HepG2 (cell line): Measurements from ENCODE around the gene SHE. TPM values are rescaled to one million over a fixed set of nuclear protein-coding genes. Genes with fewer than 3 reads are reported as not detected.
A peak's percentile ranks its signal among the peaks of the same experiment; 100 is the strongest.

Experiments used
- E2F2 ChIP-seq: sonication (generic); formaldehyde crosslinking; IDR thresholded peaks from 2 replicates; pipeline ENCODE4 v1.4.0; 2020; ENCODE audit warnings: missing genetic modification reagents, borderline replicate concordance
- EHMT2 ChIP-seq: fragments of 200-600 bp; sonication (generic); IDR thresholded peaks from 2 replicates; pipeline ENCODE4 v1.7.0; 2017; ENCODE audit warnings: antibody characterized with exemption, low read depth, low read length, borderline replicate concordance
- ETV5 ChIP-seq: IDR thresholded peaks from 2 replicates; pipeline ENCODE4 v1.6.1; 2018; ENCODE audit warnings: missing biosample characterization, missing genetic modification reagents, inconsistent platforms, borderline replicate concordance
- HDAC1 ChIP-seq: sonication (generic); formaldehyde crosslinking; IDR thresholded peaks from 2 replicates; pipeline ENCODE4 v1.5.1; 2020; ENCODE audit warnings: mild to moderate bottlenecking, missing genetic modification reagents
- IRF1 ChIP-seq: sonication (generic); formaldehyde crosslinking; IDR thresholded peaks from 2 replicates; pipeline ENCODE4 v1.4.0; 2020; ENCODE audit warnings: low read depth, mild to moderate bottlenecking, missing genetic modification reagents
- ISL2 ChIP-seq: sonication (generic); formaldehyde crosslinking; IDR thresholded peaks from 2 replicates; pipeline ENCODE4 v1.5.0; 2020; ENCODE audit warnings: missing genetic modification reagents
- JUNB ChIP-seq: sonication (generic); formaldehyde crosslinking; IDR thresholded peaks from 2 replicates; pipeline ENCODE4 v1.8.0; 2022; ENCODE audit warnings: missing genetic modification reagents, mild to moderate bottlenecking, borderline replicate concordance
- MTF1 ChIP-seq: sonication (generic); formaldehyde crosslinking; IDR thresholded peaks from 2 replicates; pipeline ENCODE4 v1.5.0; 2020; ENCODE audit warnings: missing genetic modification reagents
- RORA ChIP-seq: sonication (generic); formaldehyde crosslinking; IDR thresholded peaks from 2 replicates; pipeline ENCODE4 v1.5.0; 2020; ENCODE audit warnings: mild to moderate bottlenecking, missing genetic modification reagents, moderate library complexity
- TAF1 ChIP-seq: sonication (generic); formaldehyde crosslinking; IDR thresholded peaks from 2 replicates; pipeline ENCODE4 v1.4.0; 2020; ENCODE audit warnings: missing genetic modification reagents
- TBP ChIP-seq: sonication (generic); formaldehyde crosslinking; IDR thresholded peaks from 2 replicates; pipeline ENCODE4 v1.5.0; 2020; ENCODE audit warnings: missing genetic modification reagents
- ZC3H4 ChIP-seq: sonication (generic); formaldehyde crosslinking; IDR thresholded peaks from 2 replicates; pipeline ENCODE4 v1.4.0; 2020; ENCODE audit warnings: missing genetic modification reagents, borderline replicate concordance
- ZFP90 ChIP-seq: sonication (generic); formaldehyde crosslinking; IDR thresholded peaks from 2 replicates; pipeline ENCODE4 v1.8.0; 2022; ENCODE audit warnings: missing genetic modification reagents, mild to moderate bottlenecking, inconsistent platforms, borderline replicate concordance
- ZGPAT ChIP-seq: IDR thresholded peaks from 2 replicates; pipeline ENCODE4 v1.6.1; 2016; ENCODE audit warnings: mild to moderate bottlenecking
- ZHX2 ChIP-seq, 2 experiments: sonication (generic) in 1 of 2; formaldehyde crosslinking in 1 of 2; IDR thresholded peaks; 2 replicates each; pipeline versions ENCODE4 v1.6.1 to v1.9.0; 2014 to 2022; ENCODE audit warnings: antibody characterized with exemption in 1 of 2, borderline replicate concordance in 1 of 2, inconsistent platforms in 1 of 2, low read depth in 1 of 2, missing genetic modification reagents in 1 of 2
- ZNF33B ChIP-seq: sonication (generic); formaldehyde crosslinking; IDR thresholded peaks from 2 replicates; pipeline ENCODE4 v1.5.1; 2020; ENCODE audit warnings: mild to moderate bottlenecking, missing genetic modification reagents
- ZNF460 ChIP-seq: sonication (generic); formaldehyde crosslinking; IDR thresholded peaks from 2 replicates; pipeline ENCODE4 v1.5.1; 2020; ENCODE audit warnings: missing genetic modification reagents, mild to moderate bottlenecking, borderline replicate concordance
- ZNF547 ChIP-seq: sonication (generic); formaldehyde crosslinking; IDR thresholded peaks from 2 replicates; pipeline ENCODE4 v1.5.1; 2020; ENCODE audit warnings: mild to moderate bottlenecking, missing genetic modification reagents
- ZNF605 ChIP-seq: sonication (generic); formaldehyde crosslinking; IDR thresholded peaks from 2 replicates; pipeline ENCODE4 v1.8.0; 2022; ENCODE audit warnings: mild to moderate bottlenecking, missing genetic modification reagents
- ZNF619 ChIP-seq: sonication (generic); formaldehyde crosslinking; IDR thresholded peaks from 2 replicates; pipeline ENCODE4 v1.4.0; 2020; ENCODE audit warnings: mild to moderate bottlenecking, missing genetic modification reagents
- ZNF780A ChIP-seq: sonication (generic); formaldehyde crosslinking; IDR thresholded peaks from 2 replicates; pipeline ENCODE4 v1.8.0; 2022; ENCODE audit warnings: mild to moderate bottlenecking, missing genetic modification reagents, moderate library complexity
- polyA plus RNA-seq, 8 experiments: library from polyadenylated mRNA; depleted of rRNA in 3 of 8; stranded (reverse) in 7 of 8; unstranded in 1 of 8; fragments of >200 nt; fragmentation: Illumina TruSeq in 4 of 8; extraction: Trizol in 4 of 8; gene quantifications; 2 replicates each; pipeline versions ENCODE4 v1.2.1 to v1.2.3, GENCODE V29; 2011 to 2016; ENCODE audit warnings: low read depth in 4 of 8, missing spikeins in 1 of 8, mixed read lengths in 1 of 8; ENCODE audit not compliant: insufficient read depth in 1 of 8
- total RNA-seq, 5 experiments: library from RNA; depleted of rRNA; stranded (reverse); fragments of >200 nt; fragmentation: Illumina TruSeq; extraction: Trizol; gene quantifications; 2 replicates each; pipeline ENCODE4 v1.2.3, GENCODE V29; 2016; ENCODE audit warnings: low read depth in 1 of 5

The SHE gene
- total and polyA plus RNA-seq, 2 of the 13 experiments (the other 11 are each of a cell fraction or from before 2014, with no cell fraction given) = not detected

GRCh38 chr1:154469844-154470560 lies 32.2 kb downstream of the SHE start (continued):
- TF ChIP-seq ZNF547 (CRISPR knock-in tag) = no peak
- TF ChIP-seq ZFP90 (CRISPR knock-in tag) = no peak
- TF ChIP-seq ZHX2 (IDR thresholded peaks at IDR 0.05; ENCODE audit: low read depth) = no peak
- TF ChIP-seq ZHX2 (CRISPR knock-in tag; IDR thresholded peaks at IDR 0.05; ENCODE audit: borderline replicate concordance) = no peak
- TF ChIP-seq ZNF460 (CRISPR knock-in tag) = no peak
- TF ChIP-seq IRF1 = no peak
- no peak for TF ChIP-seq ZC3H4 (CRISPR knock-in tag)
- TF ChIP-seq EHMT2 = no peak
- TF ChIP-seq RORA = no peak
- TF ChIP-seq HDAC1 = peak; percentile 17; the same call in 1 of the 2 replicates
- TF ChIP-seq TBP (CRISPR knock-in tag) = no peak
- TF ChIP-seq ZGPAT (CRISPR knock-in tag) = 0 out of 2 replicates have a peak, but pooled peaks have one; percentile 33
- no peak for TF ChIP-seq ZNF605 (CRISPR knock-in tag)
- TF ChIP-seq ISL2 (CRISPR knock-in tag) = no peak
- no peak for TF ChIP-seq MTF1 (CRISPR knock-in tag)
- TF ChIP-seq ZNF33B = no peak
- no peak for TF ChIP-seq TAF1 (CRISPR knock-in tag)
- no peak for TF ChIP-seq ZNF619 (CRISPR knock-in tag)
- TF ChIP-seq ETV5 (CRISPR knock-in tag) = no peak
- no peak for TF ChIP-seq E2F2 (CRISPR knock-in tag)
- TF ChIP-seq JUNB (CRISPR knock-in tag) = no peak
- TF ChIP-seq ZNF780A (CRISPR knock-in tag) = no peak
